Endothelial cell of umbilical vein (primary cell): ENCODE data around the gene CUL3.

Experiments
- EZH2 ChIP-seq: IDR thresholded peaks from 2 replicates; pipeline ENCODE4 v1.6.1; 2012; ENCODE audit warnings: borderline replicate concordance, low read depth, mild to moderate bottlenecking, moderate library complexity, low read length, inconsistent platforms; ENCODE audit not compliant: severe bottlenecking
- MAX ChIP-seq: IDR thresholded peaks from 2 replicates; pipeline ENCODE4 v1.6.1; 2011; ENCODE audit not compliant: insufficient read depth, insufficient read length
- MYC ChIP-seq: IDR thresholded peaks from one replicate; pipeline ENCODE4 v1.6.1; 2011; ENCODE audit warnings: mild to moderate bottlenecking, low read depth, low read length
- POLR2A ChIP-seq: IDR thresholded peaks from 2 replicates; pipeline ENCODE4 v1.6.1; 2012; ENCODE audit warnings: low read depth, mild to moderate bottlenecking, control low read depth, low read length
- TF ChIP-seq, protein P1 (sequence below), 2 donors: IDR thresholded peaks; 1 replicate in 1 of 2; 2 replicates in 1 of 2; pipeline ENCODE4 v1.5.1; 2011; ENCODE audit warnings: low read length in 2 of 2, mild to moderate bottlenecking in 2 of 2, moderate library complexity in 2 of 2, control low read depth in 1 of 2, inconsistent platforms in 1 of 2, low read depth in 1 of 2; ENCODE audit not compliant: insufficient read depth in 1 of 2; ENCODE audit errors: extremely low read depth in 1 of 2

DNA sequence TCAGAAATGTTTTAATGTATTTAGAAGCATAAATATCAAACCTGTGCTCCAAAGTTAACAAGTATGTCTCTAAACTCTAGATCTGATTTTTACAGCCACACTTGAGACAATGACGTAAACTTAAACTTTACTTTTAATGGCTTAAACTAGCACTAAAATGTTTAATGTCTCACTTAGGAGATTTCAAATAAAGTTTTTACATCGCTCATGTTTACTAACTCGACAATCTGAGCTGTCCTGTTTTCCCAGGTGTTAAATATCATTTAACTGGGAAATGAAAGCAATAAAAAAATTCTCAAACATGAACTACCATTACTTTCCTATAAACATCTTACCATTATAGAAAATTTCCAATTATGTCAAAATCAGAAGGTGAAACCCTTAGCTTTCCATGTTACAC, 113.0 kb downstream of the CUL3 start:
- TF ChIP-seq, protein P1, sequence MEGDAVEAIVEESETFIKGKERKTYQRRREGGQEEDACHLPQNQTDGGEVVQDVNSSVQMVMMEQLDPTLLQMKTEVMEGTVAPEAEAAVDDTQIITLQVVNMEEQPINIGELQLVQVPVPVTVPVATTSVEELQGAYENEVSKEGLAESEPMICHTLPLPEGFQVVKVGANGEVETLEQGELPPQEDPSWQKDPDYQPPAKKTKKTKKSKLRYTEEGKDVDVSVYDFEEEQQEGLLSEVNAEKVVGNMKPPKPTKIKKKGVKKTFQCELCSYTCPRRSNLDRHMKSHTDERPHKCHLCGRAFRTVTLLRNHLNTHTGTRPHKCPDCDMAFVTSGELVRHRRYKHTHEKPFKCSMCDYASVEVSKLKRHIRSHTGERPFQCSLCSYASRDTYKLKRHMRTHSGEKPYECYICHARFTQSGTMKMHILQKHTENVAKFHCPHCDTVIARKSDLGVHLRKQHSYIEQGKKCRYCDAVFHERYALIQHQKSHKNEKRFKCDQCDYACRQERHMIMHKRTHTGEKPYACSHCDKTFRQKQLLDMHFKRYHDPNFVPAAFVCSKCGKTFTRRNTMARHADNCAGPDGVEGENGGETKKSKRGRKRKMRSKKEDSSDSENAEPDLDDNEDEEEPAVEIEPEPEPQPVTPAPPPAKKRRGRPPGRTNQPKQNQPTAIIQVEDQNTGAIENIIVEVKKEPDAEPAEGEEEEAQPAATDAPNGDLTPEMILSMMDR (IDR thresholded peaks at IDR 0.05; ENCODE audit: extremely low read depth in 1 of 2, insufficient read depth in 1 of 2, low read depth in 1 of 2, low read length in 2 of 2), result no peak
- TF ChIP-seq POLR2A (no peak), MAX (no peak), MYC (no peak), EZH2 (no peak)
